ENCODE measurements around the gene SLC22A31. TPM values are rescaled to one million over a fixed set of nuclear protein-coding genes. Genes with fewer than 3 reads are reported as not detected.

SLC22A31 gene
- total RNA-seq, 1 experiment from 2014 or later = 53.7 TPM

DNA sequence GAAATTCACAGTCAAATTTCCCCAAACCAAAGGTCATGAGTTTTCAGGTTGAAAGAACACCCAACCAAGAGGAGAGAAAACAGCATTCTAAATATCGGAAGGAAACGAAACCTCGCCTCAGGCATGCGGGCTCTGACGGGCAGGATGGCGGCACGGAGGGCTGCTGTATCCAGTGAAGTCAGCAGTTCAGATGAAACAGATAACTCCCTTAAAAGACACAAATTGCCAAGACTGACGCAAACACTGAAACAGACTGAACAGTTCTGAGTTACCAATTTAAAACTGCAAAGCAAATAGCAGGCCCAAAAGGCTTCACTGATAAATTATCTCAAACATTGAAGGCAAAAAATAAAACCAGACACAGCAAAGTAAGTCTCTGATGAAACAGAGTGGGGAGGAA is 49.4 kb downstream of the SLC22A31 start:
- ChIA-PET CTCF (no interaction called here), RAD21 (ENCODE audit: low non-redundant PET in 1 of 2, low total read pairs in 2 of 2, uncharacterized antibody in 2 of 2, unreplicated experiment in 2 of 2) (no interaction called here), POLR2A (no interaction called here)
- H2AFZ ChIP-seq (ENCODE audit: low read depth, low read length, poor library complexity, severe bottlenecking) = no peak overlapping the region
- H3K4me3 ChIP-seq (replicated peaks in 1 of 2; ENCODE audit: low read depth in 1 of 2, low read length in 2 of 2) = no peak overlapping the region
- no peaks in the 10 kb centered on the region for H3K79me2 ChIP-seq (ENCODE audit: insufficient read depth, low read length)
- intact Hi-C loops (cut with micrococcal nuclease) = no loop called here
- ATAC-seq (no peak), DNase-seq (ENCODE audit: low read depth, low spot score) (no peak)
- no peak for TF ChIP-seq YY1 (IDR thresholded peaks at IDR 0.05; ENCODE audit: extremely low read depth, insufficient replicate concordance, low read depth, low read length)
- no peak for TF ChIP-seq SRF (IDR thresholded peaks at IDR 0.05; ENCODE audit: low read depth)
- no peak for TF ChIP-seq RAD21 (IDR thresholded peaks at IDR 0.05; ENCODE audit: low read depth)
- TF ChIP-seq ATF3 (IDR thresholded peaks at IDR 0.05) = no peak
- no peak for TF ChIP-seq TCF7L2 (IDR thresholded peaks at IDR 0.05; ENCODE audit: borderline replicate concordance, extremely low read depth, insufficient read depth, insufficient read length)
- TF ChIP-seq, protein P1, sequence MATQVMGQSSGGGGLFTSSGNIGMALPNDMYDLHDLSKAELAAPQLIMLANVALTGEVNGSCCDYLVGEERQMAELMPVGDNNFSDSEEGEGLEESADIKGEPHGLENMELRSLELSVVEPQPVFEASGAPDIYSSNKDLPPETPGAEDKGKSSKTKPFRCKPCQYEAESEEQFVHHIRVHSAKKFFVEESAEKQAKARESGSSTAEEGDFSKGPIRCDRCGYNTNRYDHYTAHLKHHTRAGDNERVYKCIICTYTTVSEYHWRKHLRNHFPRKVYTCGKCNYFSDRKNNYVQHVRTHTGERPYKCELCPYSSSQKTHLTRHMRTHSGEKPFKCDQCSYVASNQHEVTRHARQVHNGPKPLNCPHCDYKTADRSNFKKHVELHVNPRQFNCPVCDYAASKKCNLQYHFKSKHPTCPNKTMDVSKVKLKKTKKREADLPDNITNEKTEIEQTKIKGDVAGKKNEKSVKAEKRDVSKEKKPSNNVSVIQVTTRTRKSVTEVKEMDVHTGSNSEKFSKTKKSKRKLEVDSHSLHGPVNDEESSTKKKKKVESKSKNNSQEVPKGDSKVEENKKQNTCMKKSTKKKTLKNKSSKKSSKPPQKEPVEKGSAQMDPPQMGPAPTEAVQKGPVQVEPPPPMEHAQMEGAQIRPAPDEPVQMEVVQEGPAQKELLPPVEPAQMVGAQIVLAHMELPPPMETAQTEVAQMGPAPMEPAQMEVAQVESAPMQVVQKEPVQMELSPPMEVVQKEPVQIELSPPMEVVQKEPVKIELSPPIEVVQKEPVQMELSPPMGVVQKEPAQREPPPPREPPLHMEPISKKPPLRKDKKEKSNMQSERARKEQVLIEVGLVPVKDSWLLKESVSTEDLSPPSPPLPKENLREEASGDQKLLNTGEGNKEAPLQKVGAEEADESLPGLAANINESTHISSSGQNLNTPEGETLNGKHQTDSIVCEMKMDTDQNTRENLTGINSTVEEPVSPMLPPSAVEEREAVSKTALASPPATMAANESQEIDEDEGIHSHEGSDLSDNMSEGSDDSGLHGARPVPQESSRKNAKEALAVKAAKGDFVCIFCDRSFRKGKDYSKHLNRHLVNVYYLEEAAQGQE (IDR thresholded peaks at IDR 0.05; ENCODE audit: low read depth) = no peak
- TF ChIP-seq EZH2 (IDR thresholded peaks at IDR 0.05) = no peak
- no peak for TF ChIP-seq EGR1 (IDR thresholded peaks at IDR 0.05; ENCODE audit: low read depth)
- TF ChIP-seq ZBTB33 (IDR thresholded peaks at IDR 0.05; ENCODE audit: extremely low read depth, insufficient replicate concordance, low read length) = no peak
- no peak for TF ChIP-seq FOSL1 (IDR thresholded peaks at IDR 0.05; ENCODE audit: low read depth)
- TF ChIP-seq EZH2phosphoT487 (IDR thresholded peaks at IDR 0.05; ENCODE audit: borderline replicate concordance) = no peak
- H3K36me3 ChIP-seq (ENCODE audit: control insufficient read depth in 1 of 2, insufficient read depth in 2 of 2, low read length in 2 of 2) = peaks cover 11 to 27% of the 10 kb centered on the region in 2 experiments; a peak in 2 of 4 replicates
- no peak overlapping the region for H3K9ac ChIP-seq (ENCODE audit: low read length)
- peaks cover 0 to 15% of the 10 kb centered on the region in 2 experiments; a peak in 2 of 4 replicates for H3K4me1 ChIP-seq (ENCODE audit: control insufficient read depth in 1 of 2, insufficient read depth in 2 of 2, low read length in 2 of 2)
- BruUV-seq (replicated peaks) = no TSS peak
- H3K4me2 ChIP-seq (ENCODE audit: low read length) = no peak overlapping the region
- no peaks in the 10 kb centered on the region for H3K27me3 ChIP-seq (ENCODE audit: insufficient read depth, low read length)
- H3K27ac ChIP-seq (ENCODE audit: low read depth, low read length) = no peak overlapping the region
- peaks cover 0 to 13% of the 10 kb centered on the region in 2 experiments; a peak in 1 of 4 replicates for H3K9me3 ChIP-seq (ENCODE audit: control insufficient read depth in 1 of 2, insufficient read depth in 1 of 2, low read depth in 1 of 2, low read length in 2 of 2)
- H3K9me2 ChIP-seq (ENCODE audit: insufficient read depth) = no peaks in the 10 kb centered on the region
- no peaks in the 10 kb centered on the region for H4K20me1 ChIP-seq (ENCODE audit: insufficient read depth)

Measured in HCT116 (cell line).